Suprapubic skin (tissue), 4 donors: ENCODE data around the gene SHMT2.

Source experiments
- EP300 ChIP-seq: sonication (generic); formaldehyde crosslinking; IDR thresholded peaks from one replicate; pipeline ENCODE4 v1.6.1; 2017; ENCODE audit warnings: antibody characterized with exemption
- POLR2A ChIP-seq, 2 donors: fragments of 450-650 bp; IDR thresholded peaks; one replicate each; pipeline ENCODE4 v1.6.1; 2017; ENCODE audit warnings: antibody characterized with exemption in 2 of 2, mild to moderate bottlenecking in 2 of 2, moderate library complexity in 2 of 2
- POLR2AphosphoS5 ChIP-seq, 3 donors: sonication (generic); formaldehyde crosslinking; IDR thresholded peaks; one replicate each; pipeline ENCODE4 v1.6.1; 2017; ENCODE audit warnings: antibody characterized with exemption in 3 of 3
- TF ChIP-seq, protein P1 (sequence below), 2 donors: fragments of 200-600 bp in 1 of 2; fragments of 450-650 bp in 1 of 2; sonication (generic) in 1 of 2; IDR thresholded peaks; one replicate each; pipeline ENCODE4 v1.5.1; 2016 to 2019; ENCODE audit warnings: antibody characterized with exemption in 2 of 2, mild to moderate bottlenecking in 1 of 2, moderate library complexity in 1 of 2

DNA sequence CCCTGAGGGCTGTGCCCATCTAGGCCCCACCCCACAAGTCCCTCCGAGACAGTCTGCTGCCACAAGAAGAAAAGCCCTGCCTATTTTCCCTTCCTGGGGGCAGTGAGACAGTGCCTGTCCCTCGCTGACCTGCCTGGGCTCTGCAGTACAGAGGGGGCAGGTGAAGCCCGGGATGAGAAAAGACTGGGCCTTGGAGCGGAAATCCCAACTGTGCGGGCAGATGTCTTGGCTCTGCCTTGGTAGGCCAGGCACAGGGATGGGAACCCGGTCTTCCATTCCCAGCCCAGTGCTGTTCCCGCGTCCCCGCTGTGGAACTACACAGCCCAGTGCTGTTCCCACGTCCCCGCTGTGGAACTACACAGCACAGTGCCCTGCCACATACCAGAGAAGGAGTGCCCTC is 25.7 kb upstream of the SHMT2 start:
- TF ChIP-seq, protein P1, sequence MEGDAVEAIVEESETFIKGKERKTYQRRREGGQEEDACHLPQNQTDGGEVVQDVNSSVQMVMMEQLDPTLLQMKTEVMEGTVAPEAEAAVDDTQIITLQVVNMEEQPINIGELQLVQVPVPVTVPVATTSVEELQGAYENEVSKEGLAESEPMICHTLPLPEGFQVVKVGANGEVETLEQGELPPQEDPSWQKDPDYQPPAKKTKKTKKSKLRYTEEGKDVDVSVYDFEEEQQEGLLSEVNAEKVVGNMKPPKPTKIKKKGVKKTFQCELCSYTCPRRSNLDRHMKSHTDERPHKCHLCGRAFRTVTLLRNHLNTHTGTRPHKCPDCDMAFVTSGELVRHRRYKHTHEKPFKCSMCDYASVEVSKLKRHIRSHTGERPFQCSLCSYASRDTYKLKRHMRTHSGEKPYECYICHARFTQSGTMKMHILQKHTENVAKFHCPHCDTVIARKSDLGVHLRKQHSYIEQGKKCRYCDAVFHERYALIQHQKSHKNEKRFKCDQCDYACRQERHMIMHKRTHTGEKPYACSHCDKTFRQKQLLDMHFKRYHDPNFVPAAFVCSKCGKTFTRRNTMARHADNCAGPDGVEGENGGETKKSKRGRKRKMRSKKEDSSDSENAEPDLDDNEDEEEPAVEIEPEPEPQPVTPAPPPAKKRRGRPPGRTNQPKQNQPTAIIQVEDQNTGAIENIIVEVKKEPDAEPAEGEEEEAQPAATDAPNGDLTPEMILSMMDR (IDR thresholded peaks at IDR 0.05): no peak
- TF ChIP-seq POLR2A (IDR thresholded peaks at IDR 0.05) (no peak), EP300 (no peak), POLR2AphosphoS5 (IDR thresholded peaks at IDR 0.05) (no peak)
